ENCODE data around the gene CETN1. TPM values are rescaled to one million over a fixed set of nuclear protein-coding genes. Genes with fewer than 3 reads are reported as not detected.

Gene CETN1
- not detected in 2 replicates for total RNA-seq

DNA sequence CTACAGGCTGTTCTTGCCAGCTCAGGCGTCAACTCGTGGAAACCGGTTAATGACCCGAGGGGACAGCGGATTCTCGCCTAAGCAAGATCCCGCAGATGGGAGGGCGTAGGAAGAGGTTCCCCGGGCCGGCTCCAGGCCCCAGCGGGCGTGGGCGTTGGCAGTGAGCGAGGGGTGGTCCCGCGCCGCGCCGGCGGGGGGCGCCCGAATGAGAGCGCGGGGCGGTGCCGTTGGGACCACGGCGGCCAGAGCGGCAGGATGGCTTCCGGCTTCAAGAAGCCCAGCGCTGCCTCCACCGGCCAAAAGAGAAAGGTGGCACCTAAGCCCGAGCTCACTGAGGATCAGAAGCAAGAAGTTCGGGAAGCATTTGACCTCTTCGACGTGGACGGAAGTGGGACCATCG is at the start of gene CETN1:
CETN1 (plus strand) TSS at position 227 of the 400 bp plus-strand sequence; CDS start at position 256, 29 bp downstream.

Other genes starting within 250 kb of the CETN1 start
- gene COLEC12, start 79.7 kb upstream of the CETN1 start, total RNA-seq: under 0.01 and 0.24 TPM in 2 replicates
- not detected in 2 replicates for gene CLUL1, start 16.6 kb downstream of the CETN1 start, total RNA-seq
- 6.7 and 10.0 TPM in 2 replicates for gene TYMS, start 77.3 kb downstream of the CETN1 start, total RNA-seq
- 16.6 and 25.1 TPM in 2 replicates for gene ENOSF1, start 132.2 kb downstream of the CETN1 start, total RNA-seq
- gene YES1, start 231.9 kb downstream of the CETN1 start, total RNA-seq: 274 and 298 TPM in 2 replicates